Measurements from ENCODE around the gene LRRC1. TPM values are rescaled to one million over a fixed set of nuclear protein-coding genes. Genes with fewer than 3 reads are reported as not detected.
"Not testable (repeated sequence)": the region's sequence is repeated elsewhere in the genome, so short reads cannot be mapped to it uniquely, and the experiment has no call there.

Gene LRRC1
- total and polyA plus RNA-seq, 2 donors (not counting 1 experiment from before 2014, with no cell fraction given): 3.8 to 12.1 TPM

- Histone ChIP-seq H3K4me3 (replicated peaks in 1 of 4; ENCODE audit: control extremely low read depth in 1 of 4, insufficient read depth in 1 of 4, low read depth in 3 of 4, low read length in 4 of 4) (no peak overlapping the region), H3K27me3 (ENCODE audit: control insufficient read depth, insufficient read depth, low read length) (no peaks in the 10 kb centered on the region), H4K20me1 (ENCODE audit: control insufficient read depth, extremely low read depth, insufficient read depth, low read length) (no peaks in the 10 kb centered on the region), H3K27ac (ENCODE audit: insufficient read depth, low read length) (peak overlapping the region; percentile 18), H3K4me2 (ENCODE audit: extremely low read depth, insufficient read depth, low read length) (peak overlapping the region; percentile 69), H2AFZ (ENCODE audit: low read length) (peak overlapping the region; percentile 9), H3K9me3 (ENCODE audit: control insufficient read depth, insufficient read depth, low read depth, low read length) (no peaks in the 10 kb centered on the region), H3K9ac (ENCODE audit: insufficient read depth, low read length) (no peak overlapping the region), H3K79me2 (ENCODE audit: control insufficient read depth, insufficient read depth, low read length) (no peaks in the 10 kb centered on the region), H3K4me1 (ENCODE audit: control insufficient read depth, extremely low read depth, insufficient read depth, low read length) (peaks cover 9% of the 10 kb centered on the region), H3K36me3 (ENCODE audit: control insufficient read depth, insufficient read depth, low read length) (no peaks in the 10 kb centered on the region)
- peak; percentile 67 for DNase-seq (ENCODE audit: low read depth in 2 of 2)
- TF ChIP-seq EZH2 (IDR thresholded peaks at IDR 0.05; ENCODE audit: low read length, missing control alignments) (no peak), CTCF (conservative IDR thresholded peaks at IDR 0.05 in 1 of 2, IDR thresholded peaks at IDR 0.05 in 1 of 2; ENCODE audit: low read depth in 1 of 2, low read length in 2 of 2) (no peak)
These were observed 8.5 kb downstream of the LRRC1 start for GRCh38 chr6:53803081-53803860.

- H3K9me3 ChIP-seq (ENCODE audit: control insufficient read depth, insufficient read depth, low read depth, low read length): no peaks in the 10 kb centered on the region
- no peak for TF ChIP-seq CTCF (conservative IDR thresholded peaks at IDR 0.05 in 1 of 2, IDR thresholded peaks at IDR 0.05 in 1 of 2; ENCODE audit: low read depth in 1 of 2, low read length in 2 of 2)
- no peak for TF ChIP-seq EZH2 (IDR thresholded peaks at IDR 0.05; ENCODE audit: low read length, missing control alignments)
- H3K36me3 ChIP-seq (ENCODE audit: control insufficient read depth, insufficient read depth, low read length): no peaks in the 10 kb centered on the region
- no peak overlapping the region for H3K9ac ChIP-seq (ENCODE audit: insufficient read depth, low read length)
- DNase-seq (ENCODE audit: low read depth in 2 of 2): no peak
- peaks cover 9% of the 10 kb centered on the region for H3K4me1 ChIP-seq (ENCODE audit: control insufficient read depth, extremely low read depth, insufficient read depth, low read length)
- H3K4me3 ChIP-seq (replicated peaks in 1 of 4; ENCODE audit: control extremely low read depth in 1 of 4, insufficient read depth in 1 of 4, low read depth in 3 of 4, low read length in 4 of 4): no peak overlapping the region
- no peak overlapping the region for H3K4me2 ChIP-seq (ENCODE audit: extremely low read depth, insufficient read depth, low read length)
- H3K27me3 ChIP-seq (ENCODE audit: control insufficient read depth, insufficient read depth, low read length): no peaks in the 10 kb centered on the region
- H3K27ac ChIP-seq (ENCODE audit: insufficient read depth, low read length): no peak overlapping the region
- H4K20me1 ChIP-seq (ENCODE audit: control insufficient read depth, extremely low read depth, insufficient read depth, low read length): no peaks in the 10 kb centered on the region
- H2AFZ ChIP-seq (ENCODE audit: low read length): no peak overlapping the region
- no peaks in the 10 kb centered on the region for H3K79me2 ChIP-seq (ENCODE audit: control insufficient read depth, insufficient read depth, low read length)
These were observed 10.2 kb downstream of the LRRC1 start for GRCh38 chr6:53805016-53805415.

- no peak overlapping the region for H3K9ac ChIP-seq (ENCODE audit: insufficient read depth, low read length)
- no peak for DNase-seq (ENCODE audit: low read depth in 2 of 2)
- H3K36me3 ChIP-seq (ENCODE audit: control insufficient read depth, insufficient read depth, low read length): no peaks in the 10 kb centered on the region
- H3K27me3 ChIP-seq (ENCODE audit: control insufficient read depth, insufficient read depth, low read length): no peaks in the 10 kb centered on the region
- no peak overlapping the region for H3K4me3 ChIP-seq (replicated peaks in 1 of 4; ENCODE audit: control extremely low read depth in 1 of 4, insufficient read depth in 1 of 4, low read depth in 3 of 4, low read length in 4 of 4)
- no peak overlapping the region for H3K27ac ChIP-seq (ENCODE audit: insufficient read depth, low read length)
- peaks cover 9% of the 10 kb centered on the region for H3K4me1 ChIP-seq (ENCODE audit: control insufficient read depth, extremely low read depth, insufficient read depth, low read length)
- no peaks in the 10 kb centered on the region for H3K79me2 ChIP-seq (ENCODE audit: control insufficient read depth, insufficient read depth, low read length)
- H3K9me3 ChIP-seq (ENCODE audit: control insufficient read depth, insufficient read depth, low read depth, low read length): no peaks in the 10 kb centered on the region
- no peak for TF ChIP-seq CTCF (conservative IDR thresholded peaks at IDR 0.05 in 1 of 2, IDR thresholded peaks at IDR 0.05 in 1 of 2; ENCODE audit: low read depth in 1 of 2, low read length in 2 of 2)
- TF ChIP-seq EZH2 (IDR thresholded peaks at IDR 0.05; ENCODE audit: low read length, missing control alignments): no peak
- no peaks in the 10 kb centered on the region for H4K20me1 ChIP-seq (ENCODE audit: control insufficient read depth, extremely low read depth, insufficient read depth, low read length)
- H3K4me2 ChIP-seq (ENCODE audit: extremely low read depth, insufficient read depth, low read length): no peak overlapping the region
- H2AFZ ChIP-seq (ENCODE audit: low read length): no peak overlapping the region
These were observed 10.9 kb downstream of the LRRC1 start for GRCh38 chr6:53805725-53806124.

- H3K36me3 ChIP-seq (ENCODE audit: control insufficient read depth, insufficient read depth, low read length); H2AFZ ChIP-seq (ENCODE audit: low read length); H3K9ac ChIP-seq (ENCODE audit: insufficient read depth, low read length); H3K9me3 ChIP-seq (ENCODE audit: control insufficient read depth, insufficient read depth, low read depth, low read length); H4K20me1 ChIP-seq (ENCODE audit: control insufficient read depth, extremely low read depth, insufficient read depth, low read length); H3K4me1 ChIP-seq (ENCODE audit: control insufficient read depth, extremely low read depth, insufficient read depth, low read length); DNase-seq (ENCODE audit: low read depth in 2 of 2); H3K27ac ChIP-seq (ENCODE audit: insufficient read depth, low read length); H3K4me2 ChIP-seq (ENCODE audit: extremely low read depth, insufficient read depth, low read length); H3K79me2 ChIP-seq (ENCODE audit: control insufficient read depth, insufficient read depth, low read length); H3K27me3 ChIP-seq (ENCODE audit: control insufficient read depth, insufficient read depth, low read length); H3K4me3 ChIP-seq (replicated peaks in 1 of 4; ENCODE audit: control extremely low read depth in 1 of 4, insufficient read depth in 1 of 4, low read depth in 3 of 4, low read length in 4 of 4): not testable (repeated sequence)
These were observed 12.8 kb downstream of the LRRC1 start for GRCh38 chr6:53807606-53808005.

Data from fibroblast of lung (primary cell).